ENCODE results near the gene PAQR5.

- no peak for TF ChIP-seq CTCF (IDR thresholded peaks at IDR 0.05)
- no peak for TF ChIP-seq POLR2AphosphoS5 (IDR thresholded peaks at IDR 0.05)
- TF ChIP-seq POLR2A (IDR thresholded peaks at IDR 0.05), result no peak
Observed at GRCh38 chr15:69454953-69455352, 156.2 kb downstream of the PAQR5 start.

Measured in sigmoid colon (tissue), 4 donors.